Lung (tissue), 12 donors: ENCODE data around the gene DNAAF1. TPM values are rescaled to one million over a fixed set of nuclear protein-coding genes. Genes with fewer than 3 reads are reported as not detected.
"Not testable (repeated sequence)": the region's sequence is repeated elsewhere in the genome, so short reads cannot be mapped to it uniquely, and the experiment has no call there.

ENCODE experiments used
- ATAC-seq: fragments of 200-7000 bp; cut with Tn5 transposase; one replicate; pipeline ENCODE4 v1.9.1; 2020; ENCODE audit warnings: moderate number of reproducible peaks; ENCODE audit not compliant: insufficient read depth, low FRiP score
- DNase-seq, 3 donors: peaks; one replicate each; pipeline ENCODE4 v3.0.0-alpha.2; 2013 to 2017
- H3K27ac ChIP-seq, 2 donors: one replicate each; pipeline ENCODE4 v1.5.1; 2013; ENCODE audit warnings: mild to moderate bottlenecking in 2 of 2, moderate library complexity in 2 of 2, control low read depth in 1 of 2, inconsistent platforms in 1 of 2, low read depth in 1 of 2, low read length in 1 of 2
- H3K27me3 ChIP-seq, 3 donors: one replicate each; pipeline ENCODE4 v1.5.1; 2013; ENCODE audit warnings: low read length in 2 of 3; ENCODE audit not compliant: control insufficient read depth in 3 of 3, insufficient read depth in 3 of 3
- H3K36me3 ChIP-seq, 4 donors: one replicate each; pipeline ENCODE4 v1.5.1; 2013; ENCODE audit warnings: low read length in 4 of 4, mild to moderate bottlenecking in 1 of 4, moderate library complexity in 1 of 4; ENCODE audit not compliant: control insufficient read depth in 4 of 4, insufficient read depth in 4 of 4
- H3K4me1 ChIP-seq, 5 donors: one replicate each; pipeline ENCODE4 v1.5.1; 2013; ENCODE audit warnings: low read length in 5 of 5, mild to moderate bottlenecking in 2 of 5, moderate library complexity in 1 of 5; ENCODE audit not compliant: control insufficient read depth in 5 of 5, insufficient read depth in 5 of 5
- H3K4me3 ChIP-seq: one replicate; pipeline ENCODE4 v1.5.1; 2013; ENCODE audit warnings: mild to moderate bottlenecking, control low read depth, moderate library complexity
- H3K9ac ChIP-seq, 2 donors: one replicate each; pipeline ENCODE4 v1.5.1; 2013; ENCODE audit warnings: low read length in 2 of 2, control low read depth in 1 of 2; ENCODE audit not compliant: insufficient read depth in 1 of 2
- H3K9me3 ChIP-seq, 4 donors: one replicate each; pipeline ENCODE4 v1.5.1; 2013; ENCODE audit warnings: low read length in 3 of 4, mild to moderate bottlenecking in 1 of 4, moderate library complexity in 1 of 4; ENCODE audit not compliant: control insufficient read depth in 4 of 4, insufficient read depth in 3 of 4
- WGBS, 2 donors: extraction: QIAGEN DNeasy Blood & Tissue Kit; methylation state at CpG; one replicate each; pipeline ENCODE4 v1.1.7; 2013; 5-methylcytosine and 5-hydroxymethylcytosine counted together
- polyA plus RNA-seq, 2 donors: library from polyadenylated mRNA; stranded (reverse); fragments of 200-250 nt; gene quantifications; one replicate each; pipeline ENCODE4 v1.2.1, GENCODE V29; 2013
- total RNA-seq, 2 donors: library from RNA; depleted of rRNA in 1 of 2; stranded (reverse); fragments of >200 nt in 1 of 2; gene quantifications; one replicate each; pipeline ENCODE4 v1.2.1, GENCODE V29; 2014 to 2021
- TF ChIP-seq, protein P1 (sequence below): IDR thresholded peaks from 2 replicates; pipeline ENCODE4 v1.5.1; 2012; ENCODE audit warnings: mild to moderate bottlenecking; ENCODE audit errors: control extremely low read depth, extremely low read depth
- donor health status: control.
- donor health status: control.
- donor health status: Bipolar disorder and iron deficiency.
- donor health status: healthy.
- donor health status: DM: yes; HTN: yes; CAD: no.

The DNAAF1 gene
- total and polyA plus RNA-seq, 4 donors = 11.5 to 38.5 (median 12.4) TPM

- peak; percentile 99 for DNase-seq
- H3K4me1 ChIP-seq = peaks cover 5 to 14% (median 9%) of the 10 kb centered on the region in 5 donors
- peak within 1 kb of the TSS; percentile 94 to 96 for H3K27ac ChIP-seq
- H3K27me3 ChIP-seq = no peaks in the 10 kb centered on the region
- H3K4me3 ChIP-seq = peak within 1 kb of the TSS; percentile 86
- peak within 1 kb of the TSS; percentile 76 to 89 for H3K9ac ChIP-seq
- no peaks in the 10 kb centered on the region for H3K9me3 ChIP-seq
- TF ChIP-seq, protein P1, sequence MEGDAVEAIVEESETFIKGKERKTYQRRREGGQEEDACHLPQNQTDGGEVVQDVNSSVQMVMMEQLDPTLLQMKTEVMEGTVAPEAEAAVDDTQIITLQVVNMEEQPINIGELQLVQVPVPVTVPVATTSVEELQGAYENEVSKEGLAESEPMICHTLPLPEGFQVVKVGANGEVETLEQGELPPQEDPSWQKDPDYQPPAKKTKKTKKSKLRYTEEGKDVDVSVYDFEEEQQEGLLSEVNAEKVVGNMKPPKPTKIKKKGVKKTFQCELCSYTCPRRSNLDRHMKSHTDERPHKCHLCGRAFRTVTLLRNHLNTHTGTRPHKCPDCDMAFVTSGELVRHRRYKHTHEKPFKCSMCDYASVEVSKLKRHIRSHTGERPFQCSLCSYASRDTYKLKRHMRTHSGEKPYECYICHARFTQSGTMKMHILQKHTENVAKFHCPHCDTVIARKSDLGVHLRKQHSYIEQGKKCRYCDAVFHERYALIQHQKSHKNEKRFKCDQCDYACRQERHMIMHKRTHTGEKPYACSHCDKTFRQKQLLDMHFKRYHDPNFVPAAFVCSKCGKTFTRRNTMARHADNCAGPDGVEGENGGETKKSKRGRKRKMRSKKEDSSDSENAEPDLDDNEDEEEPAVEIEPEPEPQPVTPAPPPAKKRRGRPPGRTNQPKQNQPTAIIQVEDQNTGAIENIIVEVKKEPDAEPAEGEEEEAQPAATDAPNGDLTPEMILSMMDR = no peak
- peaks cover 0 to 4% (median 0%) of the 10 kb centered on the region in 4 donors for H3K36me3 ChIP-seq
- 0 to 1% methylated on average over 87 to 94 of the region's 94 CpGs for WGBS, 2 donors
- ATAC-seq = peak; percentile 98
Measured at GRCh38 chr16:84116720-84117493, 28.2 kb upstream of the DNAAF1 start, which contains the start of gene MBTPS1. TSS of gene MBTPS1 (minus strand) at chr16:84116942. CDS start at chr16:84101783, 15,159 bp downstream.

DNA sequence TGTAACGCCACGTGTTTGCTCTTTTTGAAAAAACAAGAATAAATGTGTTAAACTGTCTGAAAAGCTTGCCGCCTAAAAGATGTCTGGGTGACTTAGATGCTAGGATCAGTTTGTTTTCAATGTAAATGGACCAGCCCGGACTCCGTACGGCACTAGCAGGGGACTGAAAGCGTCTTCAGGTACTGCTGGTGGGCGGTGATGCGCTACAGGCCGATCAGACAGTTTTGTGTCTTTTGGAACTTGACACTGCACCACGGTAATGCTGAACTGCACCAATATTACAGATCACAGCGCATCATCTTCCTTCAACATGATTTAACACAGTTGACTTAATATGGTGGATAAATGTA, 27.6 kb upstream of the DNAAF1 start:
- ATAC-seq (no peak), DNase-seq (no peak)
- Histone ChIP-seq H3K4me3 (peak overlapping the region; percentile 86), H3K27me3 (no peaks in the 10 kb centered on the region), H3K36me3 (peaks cover 0 to 5% (median under 1%) of the 10 kb centered on the region in 4 donors), H3K4me1 (peaks cover 5 to 14% (median 9%) of the 10 kb centered on the region in 5 donors), H3K9ac (peak overlapping the region; percentile 21 to 81), H3K9me3 (no peaks in the 10 kb centered on the region), H3K27ac (peak overlapping the region; percentile 94 to 96)
- TF ChIP-seq, protein P1 = no peak
- 11% methylated on average over 12 of the region's 12 CpGs for WGBS, 2 donors

DNA sequence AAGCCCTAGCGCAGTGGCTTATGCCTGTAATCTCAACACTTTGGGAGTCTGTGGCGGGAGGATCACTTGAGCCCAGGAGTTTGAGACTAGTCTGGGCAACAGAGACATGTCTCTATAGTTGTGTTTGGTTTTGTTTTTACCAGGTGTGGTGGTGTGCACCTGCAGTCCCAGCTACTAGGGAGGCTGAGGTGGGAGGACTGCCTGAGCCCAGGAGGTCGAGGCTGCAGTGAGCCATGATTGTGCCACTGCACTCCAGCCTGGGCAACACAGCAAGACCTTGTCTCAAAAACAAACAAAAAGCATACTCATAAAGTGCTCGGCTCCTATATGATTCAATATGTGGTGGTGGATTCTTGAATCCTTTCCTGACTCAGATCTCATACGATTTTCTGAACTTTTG, 26.8 kb upstream of the DNAAF1 start:
- H3K9me3 ChIP-seq, DNase-seq, H3K27ac ChIP-seq, H3K36me3 ChIP-seq, H3K27me3 ChIP-seq, H3K9ac ChIP-seq, H3K4me3 ChIP-seq, ATAC-seq: not testable (repeated sequence)
- peaks cover 5 to 14% (median 9%) of the 10 kb centered on the region in 5 donors for H3K4me1 ChIP-seq
- 89 to 92% methylated on average over 5 of the region's 5 CpGs for WGBS, 2 donors

GRCh38 chr16:84119368-84119767, 25.7 kb upstream of the DNAAF1 start:
- Histone ChIP-seq H3K9ac (no peak overlapping the region), H3K4me1 (peaks cover 5 to 13% (median 9%) of the 10 kb centered on the region in 5 donors), H3K36me3 (peaks cover 8 to 16% (median 12%) of the 10 kb centered on the region in 4 donors), H3K27ac (no peak overlapping the region), H3K9me3 (no peaks in the 10 kb centered on the region), H3K4me3 (no peak overlapping the region), H3K27me3 (no peaks in the 10 kb centered on the region)
- TF ChIP-seq, protein P1 = no peak
- ATAC-seq = no peak
- no peak for DNase-seq
- WGBS, 2 donors = 82 to 89% methylated on average over 13 of the region's 13 CpGs
